Calu3 (cell line): ENCODE results near the gene MYH9. TPM values are rescaled to one million over a fixed set of nuclear protein-coding genes. Genes with fewer than 3 reads are reported as not detected.

ENCODE experiments used
- BruUV-seq: library from RNA; stranded (reverse); fragments of 400-500 nt; replicated peaks from 2 replicates; lab custom pipeline; 2021; lab: Mats Ljungman, UMichigan
- CTCF ChIA-PET: fragments of 300-600 bp; sonication (Branson Sonifier 250); formaldehyde crosslinking; loops from one replicate; lab custom pipeline; 2022; ENCODE audit warnings: antibody characterized with exemption; lab: Charles Lee
- DNase-seq: peaks from one replicate; pipeline ENCODE4 v3.0.0; 2022
- H3K27ac Mint-ChIP-seq: one replicate; pipeline ENCODE4 v1.8.0; 2022; ENCODE audit warnings: mixed read lengths; ENCODE audit not compliant: unreplicated experiment
- H3K27me3 Mint-ChIP-seq: one replicate; pipeline ENCODE4 v1.8.0; 2022; ENCODE audit warnings: mixed read lengths; ENCODE audit not compliant: unreplicated experiment
- H3K36me3 Mint-ChIP-seq: one replicate; pipeline ENCODE4 v1.8.0; 2022; ENCODE audit warnings: mild to moderate bottlenecking, moderate library complexity, mixed read lengths; ENCODE audit not compliant: insufficient read depth, unreplicated experiment
- H3K4me1 Mint-ChIP-seq: one replicate; pipeline ENCODE4 v1.8.0; 2022; ENCODE audit warnings: mild to moderate bottlenecking, low read depth, mixed read lengths; ENCODE audit not compliant: unreplicated experiment
- H3K4me3 Mint-ChIP-seq: one replicate; pipeline ENCODE4 v1.8.0; 2022; ENCODE audit warnings: mild to moderate bottlenecking, low read depth, moderate library complexity, mixed read lengths; ENCODE audit not compliant: unreplicated experiment
- H3K9me3 Mint-ChIP-seq: one replicate; pipeline ENCODE4 v1.8.0; 2022; ENCODE audit warnings: low read depth, mixed read lengths; ENCODE audit not compliant: unreplicated experiment
- intact Hi-C: fragments of 100-400 bp; cut with micrococcal nuclease; formaldehyde crosslinking; loops from one replicate; pipeline ENCODE4 v1.10.0; 2022; ENCODE audit not compliant: unreplicated experiment
- total RNA-seq: library from RNA; stranded (reverse); gene quantifications from 2 replicates; pipeline ENCODE4 v1.2.3, GENCODE V29; 2022
- TF ChIP-seq, protein P1 (sequence below): fragments of 200-600 bp; IDR thresholded peaks from one replicate; pipeline ENCODE4 v1.8.0; 2022; ENCODE audit warnings: antibody characterized with exemption; ENCODE audit not compliant: unreplicated experiment

The MYH9 gene
- total RNA-seq, 1 experiment from 2014 or later, result 606 TPM

DNA sequence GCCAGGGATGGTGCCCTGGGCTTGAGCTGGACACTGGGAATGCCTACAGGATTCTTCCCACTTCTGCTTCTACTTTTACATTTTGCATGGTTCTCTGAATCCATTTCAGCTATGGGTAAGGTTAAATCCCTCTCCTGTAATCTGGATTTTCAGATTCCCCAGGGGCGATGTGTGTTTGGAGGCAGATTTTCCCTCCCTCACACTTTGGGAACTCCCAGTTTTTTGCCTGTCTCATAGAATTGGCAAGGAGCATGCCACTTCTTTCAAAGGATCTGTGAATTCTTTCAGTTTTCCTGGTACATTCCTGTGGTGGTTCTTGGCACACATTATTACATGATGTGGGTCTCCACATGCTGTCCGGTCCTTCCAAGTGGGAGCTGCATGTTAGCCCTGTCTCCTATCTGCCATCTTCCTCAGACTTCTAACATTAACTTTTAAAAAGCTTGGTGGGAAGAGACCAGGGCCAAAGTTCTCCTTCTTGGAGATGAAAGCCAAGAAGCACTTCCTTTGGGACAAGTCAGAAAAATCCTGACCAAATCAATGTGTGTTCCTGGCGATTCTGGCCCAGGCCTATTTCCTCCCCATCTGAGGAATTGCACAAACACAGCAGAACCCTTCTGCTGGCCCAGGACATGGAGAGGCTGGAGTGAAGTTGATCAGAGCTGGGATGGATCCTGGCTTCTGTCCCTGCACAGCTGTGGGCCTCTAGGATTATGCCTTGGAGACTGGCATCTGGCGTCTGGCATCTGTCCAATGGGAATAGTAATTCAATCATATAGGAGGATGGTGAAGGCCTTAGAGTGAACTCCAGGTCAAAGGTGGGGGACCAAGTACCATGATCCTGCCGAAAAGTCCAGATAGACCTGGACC is 143.0 kb downstream of the MYH9 start:
- no peaks in the 10 kb centered on the region for H3K27me3 Mint-ChIP-seq
- CTCF ChIA-PET, result interaction anchor here (0.6 to 1.2 kb wide), 2 partner anchors 9 to 10 kb away, joined by 3 read pairs; no protein-coding TSS in a partner anchor
- no peak overlapping the region for H3K27ac Mint-ChIP-seq
- no peak overlapping the region for H3K4me3 Mint-ChIP-seq
- TF ChIP-seq, protein P1, sequence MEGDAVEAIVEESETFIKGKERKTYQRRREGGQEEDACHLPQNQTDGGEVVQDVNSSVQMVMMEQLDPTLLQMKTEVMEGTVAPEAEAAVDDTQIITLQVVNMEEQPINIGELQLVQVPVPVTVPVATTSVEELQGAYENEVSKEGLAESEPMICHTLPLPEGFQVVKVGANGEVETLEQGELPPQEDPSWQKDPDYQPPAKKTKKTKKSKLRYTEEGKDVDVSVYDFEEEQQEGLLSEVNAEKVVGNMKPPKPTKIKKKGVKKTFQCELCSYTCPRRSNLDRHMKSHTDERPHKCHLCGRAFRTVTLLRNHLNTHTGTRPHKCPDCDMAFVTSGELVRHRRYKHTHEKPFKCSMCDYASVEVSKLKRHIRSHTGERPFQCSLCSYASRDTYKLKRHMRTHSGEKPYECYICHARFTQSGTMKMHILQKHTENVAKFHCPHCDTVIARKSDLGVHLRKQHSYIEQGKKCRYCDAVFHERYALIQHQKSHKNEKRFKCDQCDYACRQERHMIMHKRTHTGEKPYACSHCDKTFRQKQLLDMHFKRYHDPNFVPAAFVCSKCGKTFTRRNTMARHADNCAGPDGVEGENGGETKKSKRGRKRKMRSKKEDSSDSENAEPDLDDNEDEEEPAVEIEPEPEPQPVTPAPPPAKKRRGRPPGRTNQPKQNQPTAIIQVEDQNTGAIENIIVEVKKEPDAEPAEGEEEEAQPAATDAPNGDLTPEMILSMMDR, result no peak
- no TSS peak for BruUV-seq
- H3K9me3 Mint-ChIP-seq, result peaks cover 7% of the 10 kb centered on the region
- intact Hi-C loops, result loop anchor here (5.0 kb wide), 1 partner anchor 283 kb away; the partner anchor contains the start of gene EIF3D
- DNase-seq, result no peak
- peaks cover 70% of the 10 kb centered on the region for H3K4me1 Mint-ChIP-seq
- peaks cover 11% of the 10 kb centered on the region for H3K36me3 Mint-ChIP-seq

DNA sequence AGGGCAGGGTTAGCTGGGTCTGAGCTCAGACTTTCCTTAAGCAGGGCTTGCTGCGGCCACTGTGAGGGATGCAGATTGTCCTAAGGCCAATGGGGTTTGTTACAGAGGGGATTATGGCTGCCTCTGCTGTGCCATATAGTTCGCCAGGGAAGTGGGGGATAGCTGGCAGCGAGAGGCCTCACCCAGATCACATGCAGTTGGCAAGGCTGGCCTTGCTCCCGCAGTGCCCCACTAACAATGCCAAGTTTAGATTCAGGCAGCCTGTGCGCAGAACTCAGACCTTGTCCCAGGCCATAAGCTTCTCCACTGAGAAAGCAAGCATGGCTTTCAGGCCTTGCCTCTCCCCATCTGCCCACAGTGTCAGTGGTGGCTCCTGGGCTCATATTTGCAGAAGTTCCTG is 143.8 kb downstream of the MYH9 start:
- no TSS peak for BruUV-seq
- Mint-ChIP-seq H3K4me3 (no peak overlapping the region), H3K27me3 (no peaks in the 10 kb centered on the region), H3K4me1 (peaks cover 68% of the 10 kb centered on the region), H3K9me3 (peaks cover 7% of the 10 kb centered on the region), H3K36me3 (peaks cover 19% of the 10 kb centered on the region), H3K27ac (no peak overlapping the region)
- intact Hi-C loops, result loop anchor here (5.0 kb wide), 1 partner anchor 283 kb away; the partner anchor contains the start of gene EIF3D
- CTCF ChIA-PET, result interaction anchor here (0.6 to 1.2 kb wide), 2 partner anchors 8 to 11 kb away, joined by 3 read pairs; no protein-coding TSS in a partner anchor
- TF ChIP-seq, protein P1, result no peak
- DNase-seq, result no peak

- Mint-ChIP-seq H3K4me3 (peak within 1 kb of the TSS; percentile 97), H3K4me1 (peaks cover 66% of the 10 kb centered on the region), H3K9me3 (peaks cover 4% of the 10 kb centered on the region), H3K36me3 (peaks cover 52% of the 10 kb centered on the region), H3K27me3 (no peaks in the 10 kb centered on the region), H3K27ac (peak within 1 kb of the TSS; percentile 95)
- intact Hi-C loops, result loop anchor here (2.0 to 5.0 kb wide), 2 partner anchors 13 to 288 kb away; partner anchors contain the start of genes APOL1 and EIF3D
- TF ChIP-seq, protein P1, result peak; percentile 67
- peak; percentile 92 for DNase-seq
- BruUV-seq, result no TSS peak
- CTCF ChIA-PET, result interaction anchor here (0.9 to 4.3 kb wide), 5 partner anchors 12 to 45 kb away, joined by 3 to 63 read pairs (median 4); partner anchors contain the start of gene APOL1
Measured at GRCh38 chr22:36239401-36240171, 148.2 kb downstream of the MYH9 start, which contains the start of gene APOL2. TSS of gene APOL2 (minus strand) at chr22:36239527. CDS start at chr22:36233162, 6,365 bp downstream.

GRCh38 chr22:36239150-36239400 is 148.7 kb downstream of the MYH9 start:
- peaks cover 57% of the 10 kb centered on the region for H3K36me3 Mint-ChIP-seq
- peaks cover 66% of the 10 kb centered on the region for H3K4me1 Mint-ChIP-seq
- DNase-seq, result no peak
- CTCF ChIA-PET, result interaction anchor here (0.9 to 4.3 kb wide), 5 partner anchors 13 to 44 kb away, joined by 3 to 63 read pairs (median 4); partner anchors contain the start of gene APOL1
- H3K27me3 Mint-ChIP-seq, result no peaks in the 10 kb centered on the region
- H3K4me3 Mint-ChIP-seq, result peak overlapping the region; percentile 97
- TF ChIP-seq, protein P1, result no peak
- peaks cover 4% of the 10 kb centered on the region for H3K9me3 Mint-ChIP-seq
- intact Hi-C loops, result loop anchor here (2.0 kb wide), 1 partner anchor 14 kb away; the partner anchor contains the start of gene APOL1
- no TSS peak for BruUV-seq
- H3K27ac Mint-ChIP-seq, result peak overlapping the region; percentile 95
